ENCODE measurements around the gene DLL4. TPM values are rescaled to one million over a fixed set of nuclear protein-coding genes. Genes with fewer than 3 reads are reported as not detected.

DLL4 gene
- total RNA-seq, 5 donors from 2014 or later (not counting 1 experiment from before 2014, with no cell fraction given) = 0.12 to 0.25 (median 0.13) TPM; not detected in 2

GRCh38 chr15:40955930-40956540 lies 26.9 kb downstream of the DLL4 start:
- Histone ChIP-seq H3K4me3 (ENCODE audit: control insufficient read depth in 1 of 2, extremely low read depth in 1 of 2, low read length in 1 of 2) (no peak overlapping the region), H3K4me1 (ENCODE audit: control insufficient read depth in 1 of 2, extremely low read depth in 1 of 2, insufficient read depth in 2 of 2, low read length in 2 of 2) (peaks cover 7 to 19% of the 10 kb centered on the region in 2 experiments), H3K27ac (ENCODE audit: low read length) (no peak overlapping the region), H3K27me3 (replicated peaks in 1 of 2; ENCODE audit: control insufficient read depth in 2 of 2, extremely low read depth in 1 of 2, insufficient read depth in 2 of 2, low read length in 1 of 2) (peaks cover 0 to 22% of the 10 kb centered on the region in 2 experiments), H3K9me3 (no peaks in the 10 kb centered on the region), H3K36me3 (ENCODE audit: control insufficient read depth in 2 of 2, extremely low read depth in 1 of 2, insufficient read depth in 1 of 2, low read length in 1 of 2) (no peaks in the 10 kb centered on the region)
- ChIA-PET POLR2A (no interaction called here), CTCF (interaction anchor here in 1 of 2 donors (0.6 kb wide), 1 partner anchor 360 kb away, joined by 3 read pairs; no protein-coding TSS in a partner anchor)
- H3K4me3 Mint-ChIP-seq = peak overlapping the region in 1 of 3 donors; percentile 35
- peaks cover 0 to 2% of the 10 kb centered on the region in 2 donors for H3K27me3 Mint-ChIP-seq
- H3K4me1 Mint-ChIP-seq = peaks cover 17 to 21% (median 17%) of the 10 kb centered on the region in 3 donors
- DNase-seq = no peak
- WGBS (ENCODE audit: insufficient coverage) = no CpG with 5 or more reads among the region's 3 CpGs
- no peak for ATAC-seq (replicated peaks in 1 of 4)
- no peaks in the 10 kb centered on the region for H3K9me3 Mint-ChIP-seq
- H3K27ac Mint-ChIP-seq = no peak overlapping the region
- H3K36me3 Mint-ChIP-seq = no peaks in the 10 kb centered on the region

GRCh38 chr15:40956541-40956982 lies 27.4 kb downstream of the DLL4 start:
- Mint-ChIP-seq H3K27me3 (peaks cover 0 to 2% of the 10 kb centered on the region in 2 donors), H3K9me3 (no peaks in the 10 kb centered on the region), H3K36me3 (no peaks in the 10 kb centered on the region), H3K27ac (no peak overlapping the region), H3K4me1 (peaks cover 17 to 21% (median 17%) of the 10 kb centered on the region in 3 donors), H3K4me3 (peak overlapping the region in 1 of 3 donors; percentile 35)
- Histone ChIP-seq H3K27me3 (replicated peaks in 1 of 2; ENCODE audit: control insufficient read depth in 2 of 2, extremely low read depth in 1 of 2, insufficient read depth in 2 of 2, low read length in 1 of 2) (peaks cover 0 to 22% of the 10 kb centered on the region in 2 experiments), H3K4me1 (ENCODE audit: control insufficient read depth in 1 of 2, extremely low read depth in 1 of 2, insufficient read depth in 2 of 2, low read length in 2 of 2) (peaks cover 7 to 19% of the 10 kb centered on the region in 2 experiments), H3K36me3 (ENCODE audit: control insufficient read depth in 2 of 2, extremely low read depth in 1 of 2, insufficient read depth in 1 of 2, low read length in 1 of 2) (no peaks in the 10 kb centered on the region), H3K27ac (ENCODE audit: low read length) (no peak overlapping the region), H3K4me3 (ENCODE audit: control insufficient read depth in 1 of 2, extremely low read depth in 1 of 2, low read length in 1 of 2) (no peak overlapping the region), H3K9me3 (no peaks in the 10 kb centered on the region)
- POLR2A ChIA-PET = no interaction called here
- CTCF ChIA-PET = interaction anchor here in 1 of 2 donors (0.6 kb wide), 1 partner anchor 359 kb away, joined by 3 read pairs; no protein-coding TSS in a partner anchor
- 92% methylated on average over 2 of the region's 3 CpGs for WGBS (ENCODE audit: insufficient coverage)
- DNase-seq (no peak), ATAC-seq (replicated peaks in 1 of 4) (no peak)

GRCh38 chr15:40957041-40957555 lies 28.0 kb downstream of the DLL4 start:
- H3K9me3 Mint-ChIP-seq = no peaks in the 10 kb centered on the region
- Histone ChIP-seq H3K36me3 (ENCODE audit: control insufficient read depth in 2 of 2, extremely low read depth in 1 of 2, insufficient read depth in 1 of 2, low read length in 1 of 2) (no peaks in the 10 kb centered on the region), H3K27me3 (replicated peaks in 1 of 2; ENCODE audit: control insufficient read depth in 2 of 2, extremely low read depth in 1 of 2, insufficient read depth in 2 of 2, low read length in 1 of 2) (peaks cover 0 to 22% of the 10 kb centered on the region in 2 experiments), H3K9me3 (no peaks in the 10 kb centered on the region), H3K4me3 (ENCODE audit: control insufficient read depth in 1 of 2, extremely low read depth in 1 of 2, low read length in 1 of 2) (no peak overlapping the region), H3K4me1 (ENCODE audit: control insufficient read depth in 1 of 2, extremely low read depth in 1 of 2, insufficient read depth in 2 of 2, low read length in 2 of 2) (peaks cover 7 to 19% of the 10 kb centered on the region in 2 experiments), H3K27ac (ENCODE audit: low read length) (no peak overlapping the region)
- 100% methylated on average over 2 of the region's 4 CpGs for WGBS (ENCODE audit: insufficient coverage)
- ATAC-seq (replicated peaks in 1 of 4) (no peak), DNase-seq (no peak)
- no peak overlapping the region for H3K27ac Mint-ChIP-seq
- H3K4me1 Mint-ChIP-seq = peaks cover 17% of the 10 kb centered on the region in 3 donors
- peaks cover 0 to 2% of the 10 kb centered on the region in 2 donors for H3K27me3 Mint-ChIP-seq
- ChIA-PET CTCF (interaction anchor here in 1 of 2 donors (0.6 kb wide), 1 partner anchor 359 kb away, joined by 3 read pairs; no protein-coding TSS in a partner anchor), POLR2A (no interaction called here)
- H3K4me3 Mint-ChIP-seq = no peak overlapping the region
- no peaks in the 10 kb centered on the region for H3K36me3 Mint-ChIP-seq

- peaks cover 5 to 14% of the 10 kb centered on the region in 2 experiments for H3K4me1 ChIP-seq (ENCODE audit: control insufficient read depth in 1 of 2, extremely low read depth in 1 of 2, insufficient read depth in 2 of 2, low read length in 2 of 2)
- H3K27ac Mint-ChIP-seq = no peak overlapping the region
- H3K27me3 Mint-ChIP-seq = peaks cover 0 to 5% of the 10 kb centered on the region in 2 donors
- H3K4me3 Mint-ChIP-seq = no peak overlapping the region
- H3K9me3 ChIP-seq = no peaks in the 10 kb centered on the region
- H3K36me3 ChIP-seq (ENCODE audit: control insufficient read depth in 2 of 2, extremely low read depth in 1 of 2, insufficient read depth in 1 of 2, low read length in 1 of 2) = no peaks in the 10 kb centered on the region
- H3K4me1 Mint-ChIP-seq = peaks cover 14 to 15% (median 14%) of the 10 kb centered on the region in 3 donors
- H3K27ac ChIP-seq (ENCODE audit: low read length) = no peak overlapping the region
- WGBS (ENCODE audit: insufficient coverage) = 96% methylated on average over 5 of the region's 9 CpGs
- H3K36me3 Mint-ChIP-seq = no peaks in the 10 kb centered on the region
- ChIA-PET POLR2A (no interaction called here), CTCF (no interaction called here)
- no peaks in the 10 kb centered on the region for H3K9me3 Mint-ChIP-seq
- ATAC-seq (replicated peaks in 1 of 4) (no peak), DNase-seq (no peak)
- H3K4me3 ChIP-seq (ENCODE audit: control insufficient read depth in 1 of 2, extremely low read depth in 1 of 2, low read length in 1 of 2) = no peak overlapping the region
- H3K27me3 ChIP-seq (replicated peaks in 1 of 2; ENCODE audit: control insufficient read depth in 2 of 2, extremely low read depth in 1 of 2, insufficient read depth in 2 of 2, low read length in 1 of 2) = peaks cover 0 to 17% of the 10 kb centered on the region in 2 experiments
Observed at GRCh38 chr15:40957581-40958051, 28.5 kb downstream of the DLL4 start.

GRCh38 chr15:40958146-40958545 lies 29.0 kb downstream of the DLL4 start:
- Histone ChIP-seq H3K4me1 (ENCODE audit: control insufficient read depth in 1 of 2, extremely low read depth in 1 of 2, insufficient read depth in 2 of 2, low read length in 2 of 2) (peaks cover 5 to 11% of the 10 kb centered on the region in 2 experiments), H3K27ac (ENCODE audit: low read length) (no peak overlapping the region), H3K27me3 (replicated peaks in 1 of 2; ENCODE audit: control insufficient read depth in 2 of 2, extremely low read depth in 1 of 2, insufficient read depth in 2 of 2, low read length in 1 of 2) (peaks cover 0 to 18% of the 10 kb centered on the region in 2 experiments), H3K9me3 (no peaks in the 10 kb centered on the region), H3K4me3 (ENCODE audit: control insufficient read depth in 1 of 2, extremely low read depth in 1 of 2, low read length in 1 of 2) (no peak overlapping the region), H3K36me3 (ENCODE audit: control insufficient read depth in 2 of 2, extremely low read depth in 1 of 2, insufficient read depth in 1 of 2, low read length in 1 of 2) (no peaks in the 10 kb centered on the region)
- H3K4me1 Mint-ChIP-seq = peaks cover 11 to 12% (median 12%) of the 10 kb centered on the region in 3 donors
- WGBS (ENCODE audit: insufficient coverage) = 80% methylated on average over 6 of the region's 6 CpGs
- ChIA-PET CTCF (no interaction called here), POLR2A (no interaction called here)
- no peak overlapping the region for H3K27ac Mint-ChIP-seq
- DNase-seq = no peak
- H3K36me3 Mint-ChIP-seq = no peaks in the 10 kb centered on the region
- ATAC-seq (replicated peaks in 1 of 4) = no peak
- H3K9me3 Mint-ChIP-seq = no peaks in the 10 kb centered on the region
- H3K27me3 Mint-ChIP-seq = peaks cover 1 to 5% of the 10 kb centered on the region in 2 donors
- H3K4me3 Mint-ChIP-seq = no peak overlapping the region

- CTCF ChIA-PET = no interaction called here
- Mint-ChIP-seq H3K27me3 (peaks cover 4 to 5% of the 10 kb centered on the region in 2 donors), H3K36me3 (no peaks in the 10 kb centered on the region), H3K9me3 (no peaks in the 10 kb centered on the region), H3K4me3 (no peak overlapping the region), H3K4me1 (peaks cover 8 to 12% (median 9%) of the 10 kb centered on the region in 3 donors), H3K27ac (no peak overlapping the region)
- no peak overlapping the region for H3K4me3 ChIP-seq (ENCODE audit: control insufficient read depth in 1 of 2, extremely low read depth in 1 of 2, low read length in 1 of 2)
- ATAC-seq (replicated peaks in 1 of 4) = no peak
- 89% methylated on average over 7 of the region's 8 CpGs for WGBS (ENCODE audit: insufficient coverage)
- no peak for DNase-seq
- peaks cover 4 to 6% of the 10 kb centered on the region in 2 experiments for H3K4me1 ChIP-seq (ENCODE audit: control insufficient read depth in 1 of 2, extremely low read depth in 1 of 2, insufficient read depth in 2 of 2, low read length in 2 of 2)
- H3K9me3 ChIP-seq = no peaks in the 10 kb centered on the region
- H3K36me3 ChIP-seq (ENCODE audit: control insufficient read depth in 2 of 2, extremely low read depth in 1 of 2, insufficient read depth in 1 of 2, low read length in 1 of 2) = no peaks in the 10 kb centered on the region
- H3K27ac ChIP-seq (ENCODE audit: low read length) = no peak overlapping the region
- POLR2A ChIA-PET = no interaction called here
- peaks cover 0 to 22% of the 10 kb centered on the region in 2 experiments for H3K27me3 ChIP-seq (replicated peaks in 1 of 2; ENCODE audit: control insufficient read depth in 2 of 2, extremely low read depth in 1 of 2, insufficient read depth in 2 of 2, low read length in 1 of 2)
Observed at GRCh38 chr15:40958723-40959122, 29.6 kb downstream of the DLL4 start.

Data from T-cell (primary cell).